LNCaP clone FGC (cell line): ENCODE data around the gene ZBTB48.
"Not testable (repeated sequence)": the region's sequence is repeated elsewhere in the genome, so short reads cannot be mapped to it uniquely, and the experiment has no call there.

Experiments
- DNase-seq: peaks from one replicate; pipeline ENCODE4 v3.0.0-alpha.2; 2011; ENCODE audit warnings: low read depth
- H3K4me3 ChIP-seq: 2 replicates; pipeline ENCODE4 v1.5.1; 2011; ENCODE audit warnings: mild to moderate bottlenecking, low read depth, low read length, control low read depth
- TF ChIP-seq, protein P1 (sequence below): IDR thresholded peaks from 2 replicates; pipeline ENCODE4 v1.5.1; 2012; ENCODE audit warnings: mild to moderate bottlenecking; ENCODE audit not compliant: control insufficient read depth, insufficient read depth; ENCODE audit errors: extremely low read depth

Gene ZBTB48

DNA sequence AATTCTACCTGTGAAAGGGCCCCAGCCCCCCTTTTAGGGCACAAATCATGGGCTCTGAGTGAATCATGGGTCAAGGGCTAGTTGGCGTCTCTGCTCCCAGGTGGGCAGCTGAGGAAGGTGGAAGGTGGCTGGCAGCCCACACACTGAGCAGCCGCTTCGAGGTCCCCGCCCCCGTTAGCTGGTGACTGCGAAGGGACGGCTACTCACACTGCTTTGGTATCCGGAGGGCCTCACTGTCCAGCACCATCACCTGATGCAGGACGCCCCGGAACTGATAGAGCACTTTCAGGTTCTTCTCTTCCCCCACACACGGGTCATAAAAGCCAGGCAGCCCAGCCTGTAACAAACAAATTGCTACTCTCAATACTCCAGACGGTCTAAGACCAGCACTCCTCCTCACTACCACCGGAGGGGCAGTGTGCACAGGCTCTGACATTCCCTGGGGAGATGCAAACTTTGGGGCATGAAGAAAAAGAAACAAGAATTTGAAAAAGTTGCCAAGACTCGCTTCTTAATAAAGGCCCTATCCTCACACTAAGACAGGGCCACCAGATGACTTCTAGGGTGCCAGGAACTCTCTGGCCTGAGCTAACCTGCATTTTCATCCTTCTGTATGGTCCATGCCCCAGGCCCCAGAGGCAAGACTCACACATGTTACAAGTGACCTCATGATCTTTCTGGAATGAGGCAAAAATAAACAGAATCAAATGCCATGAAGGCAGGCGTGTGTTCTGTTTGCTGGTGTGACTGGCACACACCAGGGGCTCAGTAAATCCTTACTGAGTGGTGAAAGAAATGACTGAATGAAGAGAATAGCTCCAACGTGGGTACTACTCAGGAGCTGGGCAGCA is 56.3 kb downstream of the ZBTB48 start:
- TF ChIP-seq, protein P1, sequence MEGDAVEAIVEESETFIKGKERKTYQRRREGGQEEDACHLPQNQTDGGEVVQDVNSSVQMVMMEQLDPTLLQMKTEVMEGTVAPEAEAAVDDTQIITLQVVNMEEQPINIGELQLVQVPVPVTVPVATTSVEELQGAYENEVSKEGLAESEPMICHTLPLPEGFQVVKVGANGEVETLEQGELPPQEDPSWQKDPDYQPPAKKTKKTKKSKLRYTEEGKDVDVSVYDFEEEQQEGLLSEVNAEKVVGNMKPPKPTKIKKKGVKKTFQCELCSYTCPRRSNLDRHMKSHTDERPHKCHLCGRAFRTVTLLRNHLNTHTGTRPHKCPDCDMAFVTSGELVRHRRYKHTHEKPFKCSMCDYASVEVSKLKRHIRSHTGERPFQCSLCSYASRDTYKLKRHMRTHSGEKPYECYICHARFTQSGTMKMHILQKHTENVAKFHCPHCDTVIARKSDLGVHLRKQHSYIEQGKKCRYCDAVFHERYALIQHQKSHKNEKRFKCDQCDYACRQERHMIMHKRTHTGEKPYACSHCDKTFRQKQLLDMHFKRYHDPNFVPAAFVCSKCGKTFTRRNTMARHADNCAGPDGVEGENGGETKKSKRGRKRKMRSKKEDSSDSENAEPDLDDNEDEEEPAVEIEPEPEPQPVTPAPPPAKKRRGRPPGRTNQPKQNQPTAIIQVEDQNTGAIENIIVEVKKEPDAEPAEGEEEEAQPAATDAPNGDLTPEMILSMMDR = no peak
- no peak overlapping the region for H3K4me3 ChIP-seq
- no peak for DNase-seq

DNA sequence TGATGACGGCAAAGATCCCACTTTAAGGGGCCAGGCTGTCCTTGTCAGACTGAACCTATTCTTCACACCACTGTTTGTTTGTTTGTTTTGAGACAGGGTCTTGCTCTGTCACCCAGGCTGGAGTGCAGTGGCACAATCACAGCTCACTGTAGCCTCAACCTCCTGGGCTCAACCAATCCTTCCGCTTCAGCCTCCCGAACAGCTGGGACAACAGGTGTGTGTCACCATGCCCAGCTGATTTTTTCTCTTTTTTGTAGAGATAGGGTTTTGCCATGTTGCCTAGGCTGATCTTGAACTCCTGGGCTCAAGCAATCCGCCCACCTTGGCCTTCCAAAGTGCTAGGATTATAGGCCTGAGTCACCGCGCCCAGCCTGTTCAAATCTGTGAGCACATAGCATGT is 57.0 kb downstream of the ZBTB48 start:
- not testable (repeated sequence) for H3K4me3 ChIP-seq, DNase-seq

DNA sequence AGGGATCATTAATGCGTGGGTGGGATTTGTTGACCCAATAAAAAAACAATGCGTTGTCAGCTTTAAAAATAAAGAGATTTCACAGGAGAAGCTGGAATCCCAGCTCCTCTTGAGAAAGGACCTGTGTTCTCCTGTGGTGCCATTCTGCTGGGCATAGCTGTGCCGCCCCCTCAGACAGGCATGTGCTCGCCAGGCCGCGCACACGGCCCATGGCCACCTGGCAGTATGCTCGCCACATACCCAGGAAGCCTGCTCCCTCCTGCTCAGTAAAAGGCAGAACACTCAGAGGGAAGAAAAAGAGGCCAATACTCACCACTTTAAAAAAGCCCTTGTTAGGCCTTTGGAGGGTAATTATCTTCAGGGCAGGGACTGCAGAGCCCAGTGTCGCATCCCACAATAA is 58.0 kb downstream of the ZBTB48 start:
- TF ChIP-seq, protein P1 = no peak
- H3K4me3 ChIP-seq = no peak overlapping the region
- no peak for DNase-seq

DNA sequence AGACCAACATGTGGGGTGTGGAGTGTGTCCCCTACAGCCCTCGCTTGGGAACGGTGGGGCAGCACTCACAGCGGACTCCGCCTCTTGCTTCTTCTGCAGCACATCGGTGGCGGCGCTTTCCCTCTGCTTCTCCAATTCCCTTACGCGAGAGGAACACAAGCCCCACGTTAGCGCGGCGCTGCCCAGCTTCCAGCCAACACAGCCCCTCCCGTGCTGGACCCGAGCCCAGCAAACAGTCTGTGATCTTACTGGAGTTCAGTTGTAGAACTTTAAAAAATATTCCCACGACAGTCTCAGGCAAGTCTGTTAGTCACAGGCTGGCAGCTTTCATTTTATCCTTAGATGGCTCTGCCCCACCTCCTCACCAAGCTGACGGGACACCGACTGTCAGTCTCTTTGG is 58.4 kb downstream of the ZBTB48 start:
- H3K4me3 ChIP-seq = no peak overlapping the region
- TF ChIP-seq, protein P1 = no peak
- DNase-seq = no peak
